ENCODE measurements around the gene ZNF106.

ZNF106 gene

GRCh38 chr15:42405863-42406482 lies 85.0 kb downstream of the ZNF106 start:
- DNase-seq (ENCODE audit: low spot score) = no peak

- no peak for DNase-seq (ENCODE audit: low spot score)
Measured at GRCh38 chr15:42404461-42405235, 86.3 kb downstream of the ZNF106 start.

DNA sequence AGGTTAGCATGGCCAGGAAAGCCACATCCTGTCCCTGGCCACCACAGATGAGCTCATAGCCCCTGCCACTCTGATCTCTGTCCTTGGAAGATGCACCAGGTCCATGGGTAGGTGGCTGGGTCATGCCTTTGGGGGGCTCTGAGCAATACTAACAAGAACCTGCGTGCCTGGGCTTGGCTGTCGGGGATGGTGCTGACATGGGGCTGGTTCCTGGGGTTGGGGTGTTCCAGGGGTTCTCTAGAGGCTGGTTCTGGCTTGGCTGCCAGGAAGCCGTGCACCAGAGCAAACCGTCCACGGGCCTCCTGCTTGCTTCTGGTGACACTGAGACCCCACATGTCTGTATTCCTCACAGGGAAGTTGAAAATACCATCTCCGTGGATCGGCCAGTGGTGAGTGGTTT lies 87.6 kb downstream of the ZNF106 start:
- DNase-seq (ENCODE audit: low spot score) = no peak

DNA sequence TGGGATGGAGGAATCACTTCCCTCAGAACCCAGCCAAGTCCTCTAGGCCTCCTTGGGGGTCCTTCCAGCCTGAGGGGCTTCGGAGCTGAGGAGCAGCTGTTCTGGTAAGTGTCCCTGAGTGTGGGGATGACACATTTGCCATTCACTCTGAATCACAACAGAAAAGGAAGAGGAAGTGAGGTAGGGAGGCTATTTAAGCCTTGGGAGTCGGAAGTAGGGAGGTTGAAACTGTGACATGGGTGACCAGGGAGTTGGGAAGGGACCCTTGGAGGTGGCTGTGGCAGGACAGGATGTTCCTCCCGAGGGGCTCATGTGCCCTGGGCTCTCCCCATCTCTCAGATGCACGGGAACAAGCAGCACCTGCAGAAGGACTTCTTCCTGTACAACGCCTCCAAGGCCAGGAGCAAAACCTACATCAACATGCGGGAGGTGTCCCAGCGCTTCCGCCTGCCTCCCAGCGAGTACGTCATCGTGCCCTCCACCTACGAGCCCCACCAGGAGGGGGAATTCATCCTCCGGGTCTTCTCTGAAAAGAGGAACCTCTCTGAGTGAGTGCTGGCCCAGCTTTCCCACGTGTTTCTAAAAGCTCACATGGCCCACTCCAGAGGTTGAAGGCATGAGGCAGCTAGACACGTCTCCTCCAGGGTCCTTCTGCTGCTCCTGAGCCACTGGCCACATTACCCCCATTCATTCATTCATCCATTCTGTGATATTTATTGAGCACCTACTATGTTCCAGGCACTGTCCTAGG lies 88.3 kb downstream of the ZNF106 start:
- no peak for DNase-seq (ENCODE audit: low spot score)

- DNase-seq (ENCODE audit: low spot score) = no peak
Measured at GRCh38 chr15:42401544-42402454, 89.1 kb downstream of the ZNF106 start.

DNA sequence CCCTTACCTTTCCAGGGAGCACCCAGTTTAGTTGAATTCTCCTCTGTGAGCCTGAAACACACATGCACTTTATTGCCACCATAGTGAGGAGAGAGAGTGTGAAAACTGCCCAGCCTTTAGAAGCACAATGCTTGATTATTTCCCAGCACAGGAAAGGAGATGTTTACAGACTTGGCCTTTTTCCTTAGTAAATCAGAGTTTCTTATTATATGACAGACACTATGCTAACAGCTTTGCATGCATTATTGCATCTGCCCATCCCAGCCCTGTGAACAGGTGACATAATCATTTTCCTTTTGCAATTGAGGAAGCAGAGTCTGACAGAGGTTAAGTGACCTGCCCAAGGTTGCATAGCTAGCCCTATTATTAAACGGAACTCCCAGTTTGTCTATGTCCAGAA lies 95.1 kb downstream of the ZNF106 start:
- DNase-seq (ENCODE audit: low spot score) = no peak

GRCh38 chr15:42394106-42394505 lies 96.8 kb downstream of the ZNF106 start:
- DNase-seq (ENCODE audit: low spot score) = no peak

GRCh38 chr15:42392309-42393024 lies 98.5 kb downstream of the ZNF106 start:
- no peak for DNase-seq (ENCODE audit: low spot score)

GRCh38 chr15:42387603-42388002 lies 103.3 kb downstream of the ZNF106 start:
- DNase-seq (ENCODE audit: low spot score) = no peak

GRCh38 chr15:42385980-42386700 lies 104.8 kb downstream of the ZNF106 start:
- no peak for DNase-seq (ENCODE audit: low spot score)

DNA sequence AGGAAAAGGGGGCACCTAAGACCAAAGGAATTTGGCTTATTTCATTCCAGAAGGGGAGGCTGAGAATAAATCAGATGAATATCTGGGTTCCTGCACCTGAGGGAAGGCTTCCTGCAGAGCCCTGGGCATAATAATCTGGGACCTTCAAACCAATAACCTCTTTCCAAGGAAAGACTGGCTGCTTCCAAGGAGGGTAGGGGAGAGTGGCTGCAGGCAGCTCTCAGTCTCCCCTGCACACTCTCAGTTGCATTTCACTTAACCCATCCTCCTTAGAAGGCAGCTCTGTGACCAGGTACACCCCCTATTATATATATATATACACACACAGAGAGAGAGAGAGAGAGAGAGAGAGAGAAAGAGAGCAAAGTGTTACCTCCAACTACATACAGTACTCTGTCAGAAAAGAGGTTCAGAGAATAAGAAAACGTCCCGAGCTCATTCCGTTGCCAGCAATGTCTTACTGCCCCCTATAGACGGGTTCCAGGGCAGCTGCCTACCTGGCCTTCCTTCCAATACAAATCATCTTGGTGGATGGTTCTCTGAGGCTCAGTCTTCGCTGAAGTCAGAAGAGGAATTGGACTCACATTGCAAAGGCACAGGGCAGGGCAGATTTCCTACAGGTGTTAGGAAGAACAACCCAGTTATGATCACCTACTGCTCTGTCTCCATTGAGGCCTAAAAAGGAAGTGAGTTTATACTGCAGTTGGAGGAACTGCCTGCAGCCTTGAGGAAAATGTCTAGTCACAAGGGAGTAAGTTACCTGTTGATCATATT lies 105.5 kb downstream of the ZNF106 start:
- DNase-seq (ENCODE audit: low spot score) = peak; percentile 38

DNA sequence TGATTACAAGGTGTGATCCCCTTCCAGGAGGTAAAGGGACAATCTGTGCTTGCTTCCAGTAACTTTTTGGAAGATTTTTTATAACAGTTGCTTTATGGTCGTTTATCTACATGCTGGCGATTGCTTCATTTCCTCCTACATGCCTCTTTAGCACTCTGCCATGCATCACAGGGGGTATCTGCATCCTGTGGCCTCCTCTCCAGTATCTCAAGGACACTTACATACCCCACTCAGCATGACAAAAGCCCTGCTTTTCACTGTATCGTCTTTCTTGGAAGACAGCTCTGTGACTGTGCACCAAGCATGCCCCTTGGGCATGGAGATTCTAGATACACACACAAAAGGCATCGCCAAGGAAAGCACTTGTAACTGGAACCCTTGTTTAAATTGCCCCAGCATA lies 106.3 kb downstream of the ZNF106 start:
- DNase-seq (ENCODE audit: low spot score) = no peak

GRCh38 chr15:42378011-42378410 lies 112.9 kb downstream of the ZNF106 start:
- no peak for DNase-seq (ENCODE audit: low spot score)

GRCh38 chr15:42375941-42376340 lies 115.0 kb downstream of the ZNF106 start:
- no peak for DNase-seq (ENCODE audit: low spot score)

GRCh38 chr15:42375252-42375651 lies 115.7 kb downstream of the ZNF106 start:
- DNase-seq (ENCODE audit: low spot score) = no peak

DNA sequence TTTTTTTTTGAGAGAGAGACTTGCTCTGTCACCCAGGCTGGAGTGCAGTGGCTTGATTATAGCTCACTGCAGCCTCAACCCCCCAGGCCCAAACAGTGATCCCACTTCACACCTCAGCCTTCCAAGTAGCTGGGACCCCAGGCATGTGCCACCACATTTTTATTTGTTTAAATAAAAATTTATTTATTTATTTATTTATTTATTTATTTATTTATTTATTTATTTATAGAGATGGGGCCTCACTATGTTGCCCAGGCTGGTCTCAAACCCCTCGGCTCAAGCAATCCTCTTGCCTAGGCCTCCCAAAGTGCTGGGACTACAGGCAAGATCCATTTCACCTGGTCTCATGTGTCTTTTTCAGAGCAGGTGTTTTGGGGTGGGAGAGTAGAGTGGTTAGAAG lies 116.1 kb downstream of the ZNF106 start:
- DNase-seq (ENCODE audit: low spot score) = no peak

- no peak for DNase-seq (ENCODE audit: low spot score)
Measured at GRCh38 chr15:42373936-42374335, 117.0 kb downstream of the ZNF106 start.

DNA sequence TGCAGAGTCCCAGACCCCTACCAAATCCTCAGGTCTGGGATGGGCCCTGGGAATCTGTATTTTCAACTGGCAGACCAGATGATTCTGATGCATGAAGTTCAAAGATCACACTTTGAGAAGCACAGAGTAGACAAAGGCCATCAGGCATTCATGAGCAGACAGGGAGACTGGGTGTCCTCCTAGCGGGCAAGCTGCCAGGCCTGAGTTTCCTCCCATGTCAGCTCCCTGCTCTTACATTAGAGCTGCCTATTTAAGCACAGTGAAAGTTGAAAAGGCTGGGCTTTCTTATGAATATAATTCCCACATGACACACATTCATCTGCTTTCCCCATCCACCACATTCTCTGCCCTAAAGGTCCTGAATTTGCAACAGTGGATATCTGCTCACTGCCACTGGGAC lies 117.7 kb downstream of the ZNF106 start:
- DNase-seq (ENCODE audit: low spot score) = no peak

DNA sequence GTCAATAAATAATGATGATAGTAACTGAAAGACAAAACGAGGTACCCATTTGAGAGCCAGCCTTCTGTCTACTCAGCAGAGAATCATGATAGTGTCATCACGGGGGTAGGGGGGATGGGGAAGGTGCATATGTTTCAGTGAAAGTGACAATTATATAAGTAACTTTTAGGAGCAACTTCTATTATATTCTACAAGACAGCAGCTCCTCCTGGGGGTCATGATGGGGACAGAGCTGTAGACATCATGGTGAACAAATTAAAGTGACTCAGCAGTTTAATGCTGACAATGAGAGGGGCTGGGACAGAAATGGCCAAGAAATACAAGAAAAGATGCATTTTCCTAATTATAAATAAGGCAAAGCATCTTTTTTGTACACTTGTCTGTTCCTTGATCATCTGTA lies 119.8 kb downstream of the ZNF106 start:
- DNase-seq (ENCODE audit: low spot score) = no peak

DNA sequence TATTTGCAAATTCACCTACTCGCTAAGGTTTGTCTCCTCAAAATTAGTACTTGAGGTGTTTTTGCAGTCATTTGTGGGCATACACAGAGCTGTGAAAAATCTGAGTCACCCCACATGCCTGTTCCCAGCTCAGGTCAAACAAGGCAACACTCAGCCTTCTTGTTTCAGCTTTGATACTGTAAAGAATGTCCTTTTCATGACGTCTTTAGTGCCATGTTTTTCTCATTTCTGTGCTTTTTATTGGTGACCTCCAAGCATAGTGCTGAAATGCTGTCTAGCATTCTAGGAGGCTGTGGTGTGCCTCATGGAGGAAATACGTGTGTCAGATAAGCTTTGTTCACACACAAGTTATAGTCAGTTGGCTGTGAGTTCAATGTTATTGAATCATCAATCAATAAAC lies 122.8 kb downstream of the ZNF106 start:
- no peak for DNase-seq (ENCODE audit: low spot score)
